Activated gamma-delta T cell (primary cell): ENCODE results near the gene HEG1.

Experiments used
- DNase-seq: peaks from one replicate; lab custom pipeline; 2025; lab: John Stamatoyannopoulos, UW

The HEG1 gene

GRCh38 chr3:125010393-125010792 is 45.4 kb downstream of the HEG1 start:
- DNase-seq: no peak

- no peak for DNase-seq
Measured at GRCh38 chr3:125008766-125009165, 47.0 kb downstream of the HEG1 start.

- DNase-seq: no peak
Measured at GRCh38 chr3:125006291-125006731, 49.5 kb downstream of the HEG1 start.

GRCh38 chr3:125005676-125006075 is 50.1 kb downstream of the HEG1 start:
- no peak for DNase-seq

- no peak for DNase-seq
Measured at GRCh38 chr3:125005222-125005621, 50.6 kb downstream of the HEG1 start.

GRCh38 chr3:125003859-125004595 is 51.8 kb downstream of the HEG1 start:
- DNase-seq: no peak

- no peak for DNase-seq
Measured at GRCh38 chr3:125003369-125003853, 52.4 kb downstream of the HEG1 start.

GRCh38 chr3:125002414-125003368 is 53.1 kb downstream of the HEG1 start:
- DNase-seq: no peak

- DNase-seq: no peak
Measured at GRCh38 chr3:125001557-125002413, 54.0 kb downstream of the HEG1 start.

- no peak for DNase-seq
Measured at GRCh38 chr3:125000661-125001060, 55.1 kb downstream of the HEG1 start.

GRCh38 chr3:124999897-125000435 is 55.8 kb downstream of the HEG1 start:
- DNase-seq: no peak

GRCh38 chr3:124999317-124999716 is 56.5 kb downstream of the HEG1 start:
- DNase-seq: no peak

GRCh38 chr3:124998247-124998630 is 57.6 kb downstream of the HEG1 start:
- DNase-seq: no peak

GRCh38 chr3:124997303-124998246 is 58.2 kb downstream of the HEG1 start:
- no peak for DNase-seq

GRCh38 chr3:124995460-124995994 is 60.3 kb downstream of the HEG1 start:
- no peak for DNase-seq

GRCh38 chr3:124993466-124993865 is 62.3 kb downstream of the HEG1 start:
- DNase-seq: no peak

- DNase-seq: no peak
Measured at GRCh38 chr3:124992041-124992440, 63.8 kb downstream of the HEG1 start.

- no peak for DNase-seq
Measured at GRCh38 chr3:124986192-124987143, 69.3 kb downstream of the HEG1 start.

GRCh38 chr3:124985349-124985748 is 70.4 kb downstream of the HEG1 start:
- no peak for DNase-seq
